Epithelial cell of esophagus (primary cell): ENCODE results near the gene MORN1.
"Not testable (repeated sequence)": the region's sequence is repeated elsewhere in the genome, so short reads cannot be mapped to it uniquely, and the experiment has no call there.

ENCODE experiments used
- DNase-seq: peaks from one replicate; pipeline ENCODE4 v3.0.0; 2010; ENCODE audit warnings: low read depth
- H3K4me3 ChIP-seq: 2 replicates; pipeline ENCODE4 v1.5.1; 2011; ENCODE audit warnings: mild to moderate bottlenecking, low read length, control low read depth
- CTCF ChIP-seq: IDR thresholded peaks from 2 replicates; pipeline ENCODE4 v1.5.1; 2011; ENCODE audit warnings: low read depth, mild to moderate bottlenecking, low read length, control low read depth, inconsistent platforms; ENCODE audit not compliant: insufficient read depth; ENCODE audit errors: missing control alignments

MORN1 gene

GRCh38 chr1:2334366-2334765, 57.0 kb downstream of the MORN1 start:
- no peak overlapping the region for H3K4me3 ChIP-seq
- no peak for DNase-seq
- TF ChIP-seq CTCF, result no peak

GRCh38 chr1:2331580-2331979, 59.8 kb downstream of the MORN1 start:
- DNase-seq, H3K4me3 ChIP-seq: not testable (repeated sequence)

GRCh38 chr1:2331200-2331544, 60.2 kb downstream of the MORN1 start:
- TF ChIP-seq CTCF, result no peak
- no peak overlapping the region for H3K4me3 ChIP-seq
- DNase-seq, result no peak

GRCh38 chr1:2330519-2331199, 60.7 kb downstream of the MORN1 start:
- no peak overlapping the region for H3K4me3 ChIP-seq
- DNase-seq, result peak; percentile 47
- no peak for TF ChIP-seq CTCF

GRCh38 chr1:2330035-2330434, 61.3 kb downstream of the MORN1 start:
- no peak for TF ChIP-seq CTCF
- H3K4me3 ChIP-seq, result no peak overlapping the region
- DNase-seq, result no peak

- H3K4me3 ChIP-seq, result no peak overlapping the region
- DNase-seq, result no peak
- no peak for TF ChIP-seq CTCF
Measured at GRCh38 chr1:2328676-2329455, 62.5 kb downstream of the MORN1 start.

- no peak for TF ChIP-seq CTCF
- DNase-seq, result no peak
- no peak overlapping the region for H3K4me3 ChIP-seq
Measured at GRCh38 chr1:2327841-2328240, 63.5 kb downstream of the MORN1 start.

- DNase-seq, result not testable (repeated sequence)
Measured at GRCh38 chr1:2327162-2327561, 64.2 kb downstream of the MORN1 start.

More at GRCh38 chr1:2327162-2327561, 64.2 kb downstream of the MORN1 start:
- not testable (repeated sequence) for H3K4me3 ChIP-seq
